HepG2 (cell line): ENCODE measurements around the gene MSANTD2. TPM values are rescaled to one million over a fixed set of nuclear protein-coding genes. Genes with fewer than 3 reads are reported as not detected.

Experiments used
- ONECUT2 ChIP-seq: sonication (generic); formaldehyde crosslinking; IDR thresholded peaks from 2 replicates; pipeline ENCODE4 v1.4.0; 2020; ENCODE audit warnings: missing genetic modification reagents
- POGK ChIP-seq: sonication (generic); formaldehyde crosslinking; conservative IDR thresholded peaks from 2 replicates; pipeline ENCODE4 v1.8.0; 2022; ENCODE audit warnings: mild to moderate bottlenecking, moderate library complexity, missing genetic modification reagents
- RERE ChIP-seq: IDR thresholded peaks from 2 replicates; pipeline ENCODE4 v1.6.1; 2016; ENCODE audit warnings: low read depth, missing genetic modification reagents, missing compliant biosample characterization
- USF2 ChIP-seq, 2 experiments: sonication (generic) in 1 of 2; formaldehyde crosslinking in 1 of 2; IDR thresholded peaks; 2 replicates each; pipeline versions ENCODE4 v1.5.1 to v1.6.1; 2011 to 2020; ENCODE audit warnings: borderline replicate concordance in 1 of 2, low read depth in 1 of 2, low read length in 1 of 2, mild to moderate bottlenecking in 1 of 2, missing genetic modification reagents in 1 of 2, moderate library complexity in 1 of 2
- ZNF670 ChIP-seq: sonication (generic); formaldehyde crosslinking; IDR thresholded peaks from 2 replicates; pipeline ENCODE4 v1.8.0; 2022; ENCODE audit warnings: mild to moderate bottlenecking, missing genetic modification reagents, borderline replicate concordance
- polyA plus RNA-seq, 8 experiments: library from polyadenylated mRNA; depleted of rRNA in 3 of 8; stranded (reverse) in 7 of 8; unstranded in 1 of 8; fragments of >200 nt; fragmentation: Illumina TruSeq in 4 of 8; extraction: Trizol in 4 of 8; gene quantifications; 2 replicates each; pipeline versions ENCODE4 v1.2.1 to v1.2.3, GENCODE V29; 2011 to 2016; ENCODE audit warnings: low read depth in 4 of 8, missing spikeins in 1 of 8, mixed read lengths in 1 of 8; ENCODE audit not compliant: insufficient read depth in 1 of 8
- total RNA-seq, 5 experiments: library from RNA; depleted of rRNA; stranded (reverse); fragments of >200 nt; fragmentation: Illumina TruSeq; extraction: Trizol; gene quantifications; 2 replicates each; pipeline ENCODE4 v1.2.3, GENCODE V29; 2016; ENCODE audit warnings: low read depth in 1 of 5

MSANTD2 gene
- total and polyA plus RNA-seq, 2 of the 13 experiments (the other 11 are each of a cell fraction or from before 2014, with no cell fraction given): 8.7 to 10.1 TPM

GRCh38 chr11:124799348-124800225 is 619 bp downstream of the MSANTD2 start (continued):
- 0 out of 2 replicates have a peak, but pooled peaks have one; percentile 33 for TF ChIP-seq POGK (CRISPR knock-in tag)
- no peak for TF ChIP-seq USF2 (IDR thresholded peaks at IDR 0.05; ENCODE audit: low read depth, low read length)
- TF ChIP-seq USF2 (CRISPR knock-in tag; IDR thresholded peaks at IDR 0.05; ENCODE audit: borderline replicate concordance): 0 out of 2 replicates have a peak, but pooled peaks have one; percentile 9
- no peak for TF ChIP-seq ZNF670 (CRISPR knock-in tag)
- TF ChIP-seq RERE (CRISPR knock-in tag): no peak
- no peak for TF ChIP-seq ONECUT2
